HepG2 (cell line): Measurements from ENCODE around the gene ZNF3. TPM values are rescaled to one million over a fixed set of nuclear protein-coding genes. Genes with fewer than 3 reads are reported as not detected.
A peak's percentile ranks its signal among the peaks of the same experiment; 100 is the strongest.

ENCODE experiments used
- MAFK ChIP-seq, 2 experiments: IDR thresholded peaks in 1 of 2; conservative IDR thresholded peaks in 1 of 2; 2 replicates each; pipeline ENCODE4 v1.6.1; 2011; ENCODE audit warnings: improper control_type of control experiment in 2 of 2, low read length in 2 of 2
- POLR2G ChIP-seq: fragments of 200-400 bp; formaldehyde crosslinking; IDR thresholded peaks from 2 replicates; pipeline ENCODE4 v1.6.1; 2018; ENCODE audit warnings: mild to moderate bottlenecking, low read depth, low read length, moderate library complexity
- RBFOX2 ChIP-seq: fragments of 200-400 bp; formaldehyde crosslinking; IDR thresholded peaks from 2 replicates; pipeline ENCODE4 v1.6.1; 2017; ENCODE audit warnings: low read depth, mild to moderate bottlenecking, low read length
- RBM22 ChIP-seq: fragments of 200-400 bp; formaldehyde crosslinking; optimal IDR thresholded peaks from 2 replicates; pipeline ENCODE3; 2017; ENCODE audit warnings: mild to moderate bottlenecking, low read length, moderate library complexity
- ZFP82 ChIP-seq: sonication (generic); formaldehyde crosslinking; IDR thresholded peaks from 2 replicates; pipeline ENCODE4 v1.5.1; 2020; ENCODE audit warnings: mild to moderate bottlenecking, missing genetic modification reagents, borderline replicate concordance
- polyA plus RNA-seq, 8 experiments: library from polyadenylated mRNA; depleted of rRNA in 3 of 8; stranded (reverse) in 7 of 8; unstranded in 1 of 8; fragments of >200 nt; fragmentation: Illumina TruSeq in 4 of 8; extraction: Trizol in 4 of 8; gene quantifications; 2 replicates each; pipeline versions ENCODE4 v1.2.1 to v1.2.3, GENCODE V29; 2011 to 2016; ENCODE audit warnings: low read depth in 4 of 8, missing spikeins in 1 of 8, mixed read lengths in 1 of 8; ENCODE audit not compliant: insufficient read depth in 1 of 8
- total RNA-seq, 5 experiments: library from RNA; depleted of rRNA; stranded (reverse); fragments of >200 nt; fragmentation: Illumina TruSeq; extraction: Trizol; gene quantifications; 2 replicates each; pipeline ENCODE4 v1.2.3, GENCODE V29; 2016; ENCODE audit warnings: low read depth in 1 of 5
- TF ChIP-seq, protein P1 (sequence below): sonication (generic); formaldehyde crosslinking; IDR thresholded peaks from 2 replicates; pipeline ENCODE4 v1.5.1; 2020; ENCODE audit warnings: mild to moderate bottlenecking, missing genetic modification reagents, moderate library complexity
- TF ChIP-seq, protein P2 (sequence below): sonication (generic); formaldehyde crosslinking; IDR thresholded peaks from 2 replicates; pipeline ENCODE4 v1.4.0; 2020; ENCODE audit warnings: missing genetic modification reagents, borderline replicate concordance

Gene ZNF3
- total and polyA plus RNA-seq, 2 of the 13 experiments (the other 11 are each of a cell fraction or from before 2014, with no cell fraction given), result 33.7 to 56.9 TPM

DNA sequence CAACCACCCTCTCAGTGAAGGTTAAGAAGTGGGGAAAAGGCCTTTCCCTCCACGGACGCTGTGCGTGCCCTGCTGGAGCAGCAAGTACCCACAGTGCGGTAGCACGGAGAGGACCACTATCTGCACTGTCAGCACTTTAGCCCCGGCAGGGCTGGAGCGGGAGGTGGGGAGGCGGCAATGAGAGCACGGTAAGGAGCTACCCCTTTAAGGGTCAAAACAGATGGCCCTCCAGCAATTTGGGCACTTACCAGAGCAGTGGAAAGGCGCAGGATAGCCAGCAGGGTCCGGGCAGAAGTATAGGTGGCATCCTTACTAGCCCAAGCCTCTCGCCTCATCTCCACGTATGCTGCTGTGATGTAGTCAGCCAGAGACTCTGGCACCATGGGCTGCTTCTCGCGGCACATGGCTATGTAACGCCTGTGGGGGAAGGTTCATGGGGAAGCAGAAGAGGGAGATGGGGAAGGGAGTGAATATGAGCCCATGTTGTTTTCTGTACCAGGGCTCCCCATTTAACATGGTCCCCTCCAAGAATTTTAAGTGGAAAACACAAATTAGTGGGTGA, 12.5 kb upstream of the ZNF3 start (continued):
- TF ChIP-seq RBM22 (no peak), RBFOX2 (peak; percentile 18; the same call in 1 of the 2 replicates), ZFP82 (CRISPR knock-in tag) (no peak), MAFK (conservative IDR thresholded peaks at IDR 0.05 in 1 of 2, IDR thresholded peaks at IDR 0.05 in 1 of 2; ENCODE audit: low read length in 2 of 2) (peak; percentile 93 to 97), POLR2G (peak; percentile 49; the same call in 1 of the 2 replicates)
- TF ChIP-seq, protein P1, sequence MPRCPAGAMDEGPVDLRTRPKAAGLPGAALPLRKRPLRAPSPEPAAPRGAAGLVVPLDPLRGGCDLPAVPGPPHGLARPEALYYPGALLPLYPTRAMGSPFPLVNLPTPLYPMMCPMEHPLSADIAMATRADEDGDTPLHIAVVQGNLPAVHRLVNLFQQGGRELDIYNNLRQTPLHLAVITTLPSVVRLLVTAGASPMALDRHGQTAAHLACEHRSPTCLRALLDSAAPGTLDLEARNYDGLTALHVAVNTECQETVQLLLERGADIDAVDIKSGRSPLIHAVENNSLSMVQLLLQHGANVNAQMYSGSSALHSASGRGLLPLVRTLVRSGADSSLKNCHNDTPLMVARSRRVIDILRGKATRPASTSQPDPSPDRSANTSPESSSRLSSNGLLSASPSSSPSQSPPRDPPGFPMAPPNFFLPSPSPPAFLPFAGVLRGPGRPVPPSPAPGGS (CRISPR knock-in tag), result no peak
- TF ChIP-seq, protein P2, sequence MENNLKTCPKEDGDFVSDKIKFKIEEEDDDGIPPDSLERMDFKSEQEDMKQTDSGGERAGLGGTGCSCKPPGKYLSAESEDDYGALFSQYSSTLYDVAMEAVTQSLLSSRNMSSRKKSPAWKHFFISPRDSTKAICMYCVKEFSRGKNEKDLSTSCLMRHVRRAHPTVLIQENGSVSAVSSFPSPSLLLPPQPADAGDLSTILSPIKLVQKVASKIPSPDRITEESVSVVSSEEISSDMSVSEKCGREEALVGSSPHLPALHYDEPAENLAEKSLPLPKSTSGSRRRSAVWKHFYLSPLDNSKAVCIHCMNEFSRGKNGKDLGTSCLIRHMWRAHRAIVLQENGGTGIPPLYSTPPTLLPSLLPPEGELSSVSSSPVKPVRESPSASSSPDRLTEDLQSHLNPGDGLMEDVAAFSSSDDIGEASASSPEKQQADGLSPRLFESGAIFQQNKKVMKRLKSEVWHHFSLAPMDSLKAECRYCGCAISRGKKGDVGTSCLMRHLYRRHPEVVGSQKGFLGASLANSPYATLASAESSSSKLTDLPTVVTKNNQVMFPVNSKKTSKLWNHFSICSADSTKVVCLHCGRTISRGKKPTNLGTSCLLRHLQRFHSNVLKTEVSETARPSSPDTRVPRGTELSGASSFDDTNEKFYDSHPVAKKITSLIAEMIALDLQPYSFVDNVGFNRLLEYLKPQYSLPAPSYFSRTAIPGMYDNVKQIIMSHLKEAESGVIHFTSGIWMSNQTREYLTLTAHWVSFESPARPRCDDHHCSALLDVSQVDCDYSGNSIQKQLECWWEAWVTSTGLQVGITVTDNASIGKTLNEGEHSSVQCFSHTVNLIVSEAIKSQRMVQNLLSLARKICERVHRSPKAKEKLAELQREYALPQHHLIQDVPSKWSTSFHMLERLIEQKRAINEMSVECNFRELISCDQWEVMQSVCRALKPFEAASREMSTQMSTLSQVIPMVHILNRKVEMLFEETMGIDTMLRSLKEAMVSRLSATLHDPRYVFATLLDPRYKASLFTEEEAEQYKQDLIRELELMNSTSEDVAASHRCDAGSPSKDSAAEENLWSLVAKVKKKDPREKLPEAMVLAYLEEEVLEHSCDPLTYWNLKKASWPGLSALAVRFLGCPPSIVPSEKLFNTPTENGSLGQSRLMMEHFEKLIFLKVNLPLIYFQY (CRISPR knock-in tag), result no peak
